HepG2 (cell line): ENCODE data around the gene WDR19. TPM values are rescaled to one million over a fixed set of nuclear protein-coding genes. Genes with fewer than 3 reads are reported as not detected.
A peak's percentile ranks its signal among the peaks of the same experiment; 100 is the strongest.

Experiments used
- CENPT ChIP-seq: sonication (generic); formaldehyde crosslinking; IDR thresholded peaks from 2 replicates; pipeline ENCODE4 v1.8.0; 2022; ENCODE audit warnings: low read depth, mild to moderate bottlenecking, moderate library complexity, missing genetic modification reagents
- CHCHD3 ChIP-seq: sonication (generic); formaldehyde crosslinking; IDR thresholded peaks from 2 replicates; pipeline ENCODE4 v1.8.0; 2022; ENCODE audit warnings: mild to moderate bottlenecking, missing genetic modification reagents, moderate library complexity
- GFI1 ChIP-seq: sonication (generic); formaldehyde crosslinking; IDR thresholded peaks from 2 replicates; pipeline ENCODE4 v1.5.0; 2020; ENCODE audit warnings: missing genetic modification reagents, mild to moderate bottlenecking, borderline replicate concordance
- HNRNPL ChIP-seq: fragments of 200-400 bp; formaldehyde crosslinking; IDR thresholded peaks from 2 replicates; pipeline ENCODE4 v1.6.1; 2017; ENCODE audit warnings: mild to moderate bottlenecking, low read depth, low read length
- ISX ChIP-seq: sonication (generic); formaldehyde crosslinking; conservative IDR thresholded peaks from 2 replicates; pipeline ENCODE4 v1.5.0; 2020; ENCODE audit warnings: missing genetic modification reagents
- KDM6A ChIP-seq: IDR thresholded peaks from 2 replicates; pipeline ENCODE4 v1.6.1; 2016; ENCODE audit warnings: low read depth
- KMT2B ChIP-seq: IDR thresholded peaks from 2 replicates; pipeline ENCODE4 v1.6.1; 2016; ENCODE audit warnings: missing genetic modification reagents, missing compliant biosample characterization
- NBN ChIP-seq: fragments of 450-650 bp; conservative IDR thresholded peaks from 2 replicates; pipeline ENCODE4 v1.6.1; 2017
- SP4 ChIP-seq: sonication (generic); formaldehyde crosslinking; IDR thresholded peaks from 2 replicates; pipeline ENCODE4 v1.8.1; 2023; ENCODE audit warnings: mild to moderate bottlenecking, missing genetic modification reagents
- SUZ12 ChIP-seq: fragments of 150-350 bp; IDR thresholded peaks from 2 replicates; pipeline ENCODE4 v1.6.1; 2014; ENCODE audit warnings: low read depth, low read length
- TBL1XR1 ChIP-seq: fragments of 150-350 bp; IDR thresholded peaks from 2 replicates; pipeline ENCODE4 v1.6.1; 2014; ENCODE audit warnings: borderline replicate concordance, low read length; ENCODE audit not compliant: partially characterized antibody
- ZNF124 ChIP-seq: sonication (generic); formaldehyde crosslinking; IDR thresholded peaks from 2 replicates; pipeline ENCODE4 v1.4.0; 2020; ENCODE audit warnings: missing genetic modification reagents
- polyA plus RNA-seq, 8 experiments: library from polyadenylated mRNA; depleted of rRNA in 3 of 8; stranded (reverse) in 7 of 8; unstranded in 1 of 8; fragments of >200 nt; fragmentation: Illumina TruSeq in 4 of 8; extraction: Trizol in 4 of 8; gene quantifications; 2 replicates each; pipeline versions ENCODE4 v1.2.1 to v1.2.3, GENCODE V29; 2011 to 2016; ENCODE audit warnings: low read depth in 4 of 8, missing spikeins in 1 of 8, mixed read lengths in 1 of 8; ENCODE audit not compliant: insufficient read depth in 1 of 8
- total RNA-seq, 5 experiments: library from RNA; depleted of rRNA; stranded (reverse); fragments of >200 nt; fragmentation: Illumina TruSeq; extraction: Trizol; gene quantifications; 2 replicates each; pipeline ENCODE4 v1.2.3, GENCODE V29; 2016; ENCODE audit warnings: low read depth in 1 of 5
- TF ChIP-seq, protein P1 (sequence below): sonication (generic); formaldehyde crosslinking; conservative IDR thresholded peaks from 2 replicates; pipeline ENCODE4 v1.4.0; 2020; ENCODE audit warnings: missing genetic modification reagents
- TF ChIP-seq, protein P2 (sequence below): sonication (generic); formaldehyde crosslinking; IDR thresholded peaks from 2 replicates; pipeline ENCODE4 v1.4.0; 2020; ENCODE audit warnings: missing genetic modification reagents
- TF ChIP-seq, protein P3 (sequence below): sonication (generic); formaldehyde crosslinking; IDR thresholded peaks from 2 replicates; pipeline ENCODE4 v1.8.0; 2022; ENCODE audit warnings: mild to moderate bottlenecking, missing genetic modification reagents, moderate library complexity
- TF ChIP-seq, protein P4 (sequence below): sonication (generic); formaldehyde crosslinking; IDR thresholded peaks from 2 replicates; pipeline ENCODE4 v1.4.0; 2020; ENCODE audit warnings: missing genetic modification reagents, borderline replicate concordance
- TF ChIP-seq, protein P5 (sequence below): fragments of 450-650 bp; IDR thresholded peaks from 2 replicates; pipeline ENCODE4 v1.6.1; 2017; ENCODE audit warnings: mild to moderate bottlenecking
- TF ChIP-seq, protein P6 (sequence below): IDR thresholded peaks from 2 replicates; pipeline ENCODE4 v1.6.1; 2016
- TF ChIP-seq, protein P7 (sequence below): IDR thresholded peaks from 2 replicates; pipeline ENCODE4 v1.6.1; 2018; ENCODE audit warnings: missing genetic modification reagents, mild to moderate bottlenecking, missing compliant biosample characterization

WDR19 gene
- total and polyA plus RNA-seq, 2 of the 13 experiments (the other 11 are each of a cell fraction or from before 2014, with no cell fraction given) = 22.9 to 34.1 TPM

DNA sequence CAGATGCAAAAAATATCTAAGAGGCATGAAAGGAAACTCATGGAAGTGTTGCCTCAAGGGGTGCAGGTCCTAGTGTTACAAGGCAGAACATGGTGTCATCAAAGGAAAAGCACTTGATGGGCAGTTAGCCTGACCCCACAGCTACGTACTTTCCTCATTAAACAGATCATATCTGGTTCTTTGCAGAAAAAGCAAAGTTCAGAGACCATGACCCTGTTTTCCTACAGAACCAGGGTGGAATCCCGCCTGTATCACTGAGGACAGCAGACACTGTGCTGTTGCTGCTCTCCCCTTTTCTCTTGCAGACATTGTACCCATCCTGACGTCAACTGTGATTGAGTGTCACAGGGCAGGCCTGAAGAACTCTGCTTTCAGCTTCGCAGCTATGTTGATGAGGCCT is 92.2 kb downstream of the WDR19 start (continued):
- no peak for TF ChIP-seq ZNF124 (CRISPR knock-in tag)
- TF ChIP-seq KMT2B (CRISPR knock-in tag) = no peak
- TF ChIP-seq, protein P1, sequence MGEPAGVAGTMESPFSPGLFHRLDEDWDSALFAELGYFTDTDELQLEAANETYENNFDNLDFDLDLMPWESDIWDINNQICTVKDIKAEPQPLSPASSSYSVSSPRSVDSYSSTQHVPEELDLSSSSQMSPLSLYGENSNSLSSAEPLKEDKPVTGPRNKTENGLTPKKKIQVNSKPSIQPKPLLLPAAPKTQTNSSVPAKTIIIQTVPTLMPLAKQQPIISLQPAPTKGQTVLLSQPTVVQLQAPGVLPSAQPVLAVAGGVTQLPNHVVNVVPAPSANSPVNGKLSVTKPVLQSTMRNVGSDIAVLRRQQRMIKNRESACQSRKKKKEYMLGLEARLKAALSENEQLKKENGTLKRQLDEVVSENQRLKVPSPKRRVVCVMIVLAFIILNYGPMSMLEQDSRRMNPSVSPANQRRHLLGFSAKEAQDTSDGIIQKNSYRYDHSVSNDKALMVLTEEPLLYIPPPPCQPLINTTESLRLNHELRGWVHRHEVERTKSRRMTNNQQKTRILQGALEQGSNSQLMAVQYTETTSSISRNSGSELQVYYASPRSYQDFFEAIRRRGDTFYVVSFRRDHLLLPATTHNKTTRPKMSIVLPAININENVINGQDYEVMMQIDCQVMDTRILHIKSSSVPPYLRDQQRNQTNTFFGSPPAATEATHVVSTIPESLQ = no peak
- TF ChIP-seq, protein P2, sequence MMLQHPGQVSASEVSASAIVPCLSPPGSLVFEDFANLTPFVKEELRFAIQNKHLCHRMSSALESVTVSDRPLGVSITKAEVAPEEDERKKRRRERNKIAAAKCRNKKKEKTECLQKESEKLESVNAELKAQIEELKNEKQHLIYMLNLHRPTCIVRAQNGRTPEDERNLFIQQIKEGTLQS = no peak
- no peak for TF ChIP-seq SUZ12
- TF ChIP-seq, protein P3, sequence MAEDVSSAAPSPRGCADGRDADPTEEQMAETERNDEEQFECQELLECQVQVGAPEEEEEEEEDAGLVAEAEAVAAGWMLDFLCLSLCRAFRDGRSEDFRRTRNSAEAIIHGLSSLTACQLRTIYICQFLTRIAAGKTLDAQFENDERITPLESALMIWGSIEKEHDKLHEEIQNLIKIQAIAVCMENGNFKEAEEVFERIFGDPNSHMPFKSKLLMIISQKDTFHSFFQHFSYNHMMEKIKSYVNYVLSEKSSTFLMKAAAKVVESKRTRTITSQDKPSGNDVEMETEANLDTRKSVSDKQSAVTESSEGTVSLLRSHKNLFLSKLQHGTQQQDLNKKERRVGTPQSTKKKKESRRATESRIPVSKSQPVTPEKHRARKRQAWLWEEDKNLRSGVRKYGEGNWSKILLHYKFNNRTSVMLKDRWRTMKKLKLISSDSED (CRISPR knock-in tag) = no peak
- TF ChIP-seq NBN = no peak
- TF ChIP-seq, protein P4, sequence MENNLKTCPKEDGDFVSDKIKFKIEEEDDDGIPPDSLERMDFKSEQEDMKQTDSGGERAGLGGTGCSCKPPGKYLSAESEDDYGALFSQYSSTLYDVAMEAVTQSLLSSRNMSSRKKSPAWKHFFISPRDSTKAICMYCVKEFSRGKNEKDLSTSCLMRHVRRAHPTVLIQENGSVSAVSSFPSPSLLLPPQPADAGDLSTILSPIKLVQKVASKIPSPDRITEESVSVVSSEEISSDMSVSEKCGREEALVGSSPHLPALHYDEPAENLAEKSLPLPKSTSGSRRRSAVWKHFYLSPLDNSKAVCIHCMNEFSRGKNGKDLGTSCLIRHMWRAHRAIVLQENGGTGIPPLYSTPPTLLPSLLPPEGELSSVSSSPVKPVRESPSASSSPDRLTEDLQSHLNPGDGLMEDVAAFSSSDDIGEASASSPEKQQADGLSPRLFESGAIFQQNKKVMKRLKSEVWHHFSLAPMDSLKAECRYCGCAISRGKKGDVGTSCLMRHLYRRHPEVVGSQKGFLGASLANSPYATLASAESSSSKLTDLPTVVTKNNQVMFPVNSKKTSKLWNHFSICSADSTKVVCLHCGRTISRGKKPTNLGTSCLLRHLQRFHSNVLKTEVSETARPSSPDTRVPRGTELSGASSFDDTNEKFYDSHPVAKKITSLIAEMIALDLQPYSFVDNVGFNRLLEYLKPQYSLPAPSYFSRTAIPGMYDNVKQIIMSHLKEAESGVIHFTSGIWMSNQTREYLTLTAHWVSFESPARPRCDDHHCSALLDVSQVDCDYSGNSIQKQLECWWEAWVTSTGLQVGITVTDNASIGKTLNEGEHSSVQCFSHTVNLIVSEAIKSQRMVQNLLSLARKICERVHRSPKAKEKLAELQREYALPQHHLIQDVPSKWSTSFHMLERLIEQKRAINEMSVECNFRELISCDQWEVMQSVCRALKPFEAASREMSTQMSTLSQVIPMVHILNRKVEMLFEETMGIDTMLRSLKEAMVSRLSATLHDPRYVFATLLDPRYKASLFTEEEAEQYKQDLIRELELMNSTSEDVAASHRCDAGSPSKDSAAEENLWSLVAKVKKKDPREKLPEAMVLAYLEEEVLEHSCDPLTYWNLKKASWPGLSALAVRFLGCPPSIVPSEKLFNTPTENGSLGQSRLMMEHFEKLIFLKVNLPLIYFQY (CRISPR knock-in tag) = no peak
- TF ChIP-seq, protein P5, sequence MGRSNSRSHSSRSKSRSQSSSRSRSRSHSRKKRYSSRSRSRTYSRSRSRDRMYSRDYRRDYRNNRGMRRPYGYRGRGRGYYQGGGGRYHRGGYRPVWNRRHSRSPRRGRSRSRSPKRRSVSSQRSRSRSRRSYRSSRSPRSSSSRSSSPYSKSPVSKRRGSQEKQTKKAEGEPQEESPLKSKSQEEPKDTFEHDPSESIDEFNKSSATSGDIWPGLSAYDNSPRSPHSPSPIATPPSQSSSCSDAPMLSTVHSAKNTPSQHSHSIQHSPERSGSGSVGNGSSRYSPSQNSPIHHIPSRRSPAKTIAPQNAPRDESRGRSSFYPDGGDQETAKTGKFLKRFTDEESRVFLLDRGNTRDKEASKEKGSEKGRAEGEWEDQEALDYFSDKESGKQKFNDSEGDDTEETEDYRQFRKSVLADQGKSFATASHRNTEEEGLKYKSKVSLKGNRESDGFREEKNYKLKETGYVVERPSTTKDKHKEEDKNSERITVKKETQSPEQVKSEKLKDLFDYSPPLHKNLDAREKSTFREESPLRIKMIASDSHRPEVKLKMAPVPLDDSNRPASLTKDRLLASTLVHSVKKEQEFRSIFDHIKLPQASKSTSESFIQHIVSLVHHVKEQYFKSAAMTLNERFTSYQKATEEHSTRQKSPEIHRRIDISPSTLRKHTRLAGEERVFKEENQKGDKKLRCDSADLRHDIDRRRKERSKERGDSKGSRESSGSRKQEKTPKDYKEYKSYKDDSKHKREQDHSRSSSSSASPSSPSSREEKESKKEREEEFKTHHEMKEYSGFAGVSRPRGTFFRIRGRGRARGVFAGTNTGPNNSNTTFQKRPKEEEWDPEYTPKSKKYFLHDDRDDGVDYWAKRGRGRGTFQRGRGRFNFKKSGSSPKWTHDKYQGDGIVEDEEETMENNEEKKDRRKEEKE = no peak
- no peak for TF ChIP-seq CHCHD3 (CRISPR knock-in tag)
- no peak for TF ChIP-seq TBL1XR1
- peak; percentile 77; the same call in 1 of the 2 replicates for TF ChIP-seq GFI1 (CRISPR knock-in tag)
- no peak for TF ChIP-seq SP4 (CRISPR knock-in tag)
- no peak for TF ChIP-seq KDM6A (CRISPR knock-in tag)
- TF ChIP-seq ISX (CRISPR knock-in tag) = no peak
- no peak for TF ChIP-seq HNRNPL
- TF ChIP-seq CENPT (CRISPR knock-in tag) = no peak
- TF ChIP-seq, protein P6, sequence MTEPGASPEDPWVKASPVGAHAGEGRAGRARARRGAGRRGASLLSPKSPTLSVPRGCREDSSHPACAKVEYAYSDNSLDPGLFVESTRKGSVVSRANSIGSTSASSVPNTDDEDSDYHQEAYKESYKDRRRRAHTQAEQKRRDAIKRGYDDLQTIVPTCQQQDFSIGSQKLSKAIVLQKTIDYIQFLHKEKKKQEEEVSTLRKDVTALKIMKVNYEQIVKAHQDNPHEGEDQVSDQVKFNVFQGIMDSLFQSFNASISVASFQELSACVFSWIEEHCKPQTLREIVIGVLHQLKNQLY (CRISPR knock-in tag) = no peak
- TF ChIP-seq, protein P7, sequence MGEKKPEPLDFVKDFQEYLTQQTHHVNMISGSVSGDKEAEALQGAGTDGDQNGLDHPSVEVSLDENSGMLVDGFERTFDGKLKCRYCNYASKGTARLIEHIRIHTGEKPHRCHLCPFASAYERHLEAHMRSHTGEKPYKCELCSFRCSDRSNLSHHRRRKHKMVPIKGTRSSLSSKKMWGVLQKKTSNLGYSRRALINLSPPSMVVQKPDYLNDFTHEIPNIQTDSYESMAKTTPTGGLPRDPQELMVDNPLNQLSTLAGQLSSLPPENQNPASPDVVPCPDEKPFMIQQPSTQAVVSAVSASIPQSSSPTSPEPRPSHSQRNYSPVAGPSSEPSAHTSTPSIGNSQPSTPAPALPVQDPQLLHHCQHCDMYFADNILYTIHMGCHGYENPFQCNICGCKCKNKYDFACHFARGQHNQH = no peak
